ENCODE measurements around the gene PLEKHJ1. TPM values are rescaled to one million over a fixed set of nuclear protein-coding genes. Genes with fewer than 3 reads are reported as not detected.

PLEKHJ1 gene
- total and polyA plus RNA-seq, 2 of the 13 experiments (the other 11 are each of a cell fraction or from before 2014, with no cell fraction given) = 70.5 to 130 TPM

- H3K79me2 ChIP-seq (ENCODE audit: insufficient read depth, low read length) = peaks cover 39% of the 10 kb centered on the region
- no peaks in the 10 kb centered on the region; a peak in 1 of 5 replicates for H3K27me3 ChIP-seq (ENCODE audit: control insufficient read depth in 1 of 2, insufficient read depth in 2 of 2, low read length in 2 of 2)
- H3K27ac ChIP-seq (ENCODE audit: extremely low read length, insufficient read depth, low read length) = peak overlapping the region; percentile 87
- peak overlapping the region; percentile 96 for H3K9ac ChIP-seq (ENCODE audit: insufficient read depth, low read depth, low read length)
- ATAC-seq = peak; percentile 37
- ChIA-PET POLR2A (interaction anchor here (2.7 kb wide), 1 partner anchor 10 kb away, joined by 10 read pairs; no protein-coding TSS in a partner anchor), CTCF (ENCODE audit: low intra/inter-chr PET ratio, low total read pairs) (no interaction called here)
- DNase-seq (ENCODE audit: low spot score) = peak; percentile 91
- peak overlapping the region; percentile 85; the same call in 1 of the 2 replicates for H3K4me2 ChIP-seq (ENCODE audit: low read depth, low read length)
- H2AFZ ChIP-seq (ENCODE audit: low read length) = no peak overlapping the region
- WGBS (ENCODE audit: low lambda C conversion rate) = under 1% methylated on average over 27 of the region's 103 CpGs
- peaks cover 4 to 17% of the 10 kb centered on the region in 2 experiments; a peak in 4 of 5 replicates for H3K36me3 ChIP-seq (replicated peaks in 1 of 2; ENCODE audit: control insufficient read depth in 1 of 2, insufficient read depth in 2 of 2, low read length in 2 of 2)
- peak; percentile 59 for FAIRE-seq
- peaks cover 66% of the 10 kb centered on the region for H3K4me1 ChIP-seq (ENCODE audit: insufficient read depth, low read length)
- peaks cover 48% of the 10 kb centered on the region for H4K20me1 ChIP-seq (ENCODE audit: insufficient read depth, low read length)
- H3K4me3 ChIP-seq (replicated peaks in 1 of 3; ENCODE audit: insufficient read depth in 1 of 3, low read depth in 2 of 3, low read length in 3 of 3) = peak overlapping the region; percentile 93 to 99 (median 96)
- no peaks in the 10 kb centered on the region for H3K9me3 ChIP-seq (ENCODE audit: low read length)
- in situ Hi-C loops (cut with HindIII; ENCODE audit: extremely low pct_ligation_motif_present, low pct_unique_long_range_greater_than_20kb) = no loop called here
- intact Hi-C loops (cut with micrococcal nuclease; ENCODE audit: unreplicated experiment) = loop anchor here (5.0 kb wide), 1 partner anchor 32 kb away; the partner anchor contains the start of genes PLEKHJ1 and SF3A2
- BruUV-seq (replicated peaks) = TSS peak; percentile 67
- TF ChIP-seq ATM (IDR thresholded peaks at IDR 0.05; ENCODE audit: borderline replicate concordance) (no peak), ZNF609 (CRISPR knock-in tag; IDR thresholded peaks at IDR 0.05; ENCODE audit: borderline replicate concordance) (no peak), ZBTB21 (CRISPR knock-in tag; IDR thresholded peaks at IDR 0.05) (peak; percentile 26; the same call in 1 of the 2 replicates), FOXA1 (IDR thresholded peaks at IDR 0.05) (no peak), FOXA1 (CRISPR knock-in tag; IDR thresholded peaks at IDR 0.05) (no peak), POGZ (CRISPR knock-in tag; IDR thresholded peaks at IDR 0.05) (no peak), GZF1 (CRISPR knock-in tag; IDR thresholded peaks at IDR 0.05) (peak; percentile 61; the same call in 1 of the 2 replicates), RAD51 (IDR thresholded peaks at IDR 0.05; ENCODE audit: borderline replicate concordance) (no peak), ZKSCAN1 (IDR thresholded peaks at IDR 0.05; ENCODE audit: low read length) (no peak), ZNF350 (CRISPR knock-in tag; IDR thresholded peaks at IDR 0.05; ENCODE audit: borderline replicate concordance, low read depth) (peak; percentile 39; the same call in 1 of the 2 replicates), ZBTB44 (CRISPR knock-in tag; IDR thresholded peaks at IDR 0.05) (peak; percentile 93), ZNF792 (CRISPR knock-in tag; IDR thresholded peaks at IDR 0.05) (peak; percentile 72), E2F1 (CRISPR knock-in tag; IDR thresholded peaks at IDR 0.05) (peak; percentile 47; the same call in 1 of the 2 replicates), ZNF761 (CRISPR knock-in tag; conservative IDR thresholded peaks at IDR 0.05) (0 out of 2 replicates have a peak, but pooled peaks have one; percentile 47), SP5 (CRISPR knock-in tag; IDR thresholded peaks at IDR 0.05; ENCODE audit: borderline replicate concordance, low read depth) (peak; percentile 78; the same call in 1 of the 2 replicates), LBX2 (CRISPR knock-in tag; IDR thresholded peaks at IDR 0.05; ENCODE audit: borderline replicate concordance) (no peak; the same call in 1 of the 2 replicates)
Measured at GRCh38 chr19:2269244-2270156, 33.4 kb upstream of the PLEKHJ1 start.
